Psoas muscle (tissue), 8 donors: ENCODE measurements around the gene TXNRD1. TPM values are rescaled to one million over a fixed set of nuclear protein-coding genes. Genes with fewer than 3 reads are reported as not detected.

Experiments
- ATAC-seq, 4 donors: fragments of 200-7000 bp; cut with Tn5 transposase; one replicate each; pipeline ENCODE4 v1.9.1; 2020; ENCODE audit warnings: moderate library complexity in 3 of 4, mild to moderate bottlenecking in 2 of 4
- DNase-seq, 2 donors: peaks; one replicate each; pipeline ENCODE4 v3.0.0-alpha.2; 2020
- H3K27ac ChIP-seq: fragments of 200-600 bp; one replicate; pipeline ENCODE4 v1.8.0; 2022
- H3K27me3 ChIP-seq, 3 donors: fragments of 200-600 bp in 1 of 3; one replicate each; pipeline versions ENCODE4 v1.6.1 to v1.8.0; 2013 to 2022; ENCODE audit warnings: low read length in 2 of 3, mild to moderate bottlenecking in 2 of 3, moderate library complexity in 1 of 3; ENCODE audit not compliant: insufficient read depth in 3 of 3
- H3K36me3 ChIP-seq, 2 donors: fragments of 200-600 bp in 1 of 2; one replicate each; pipeline versions ENCODE4 v1.6.1 to v1.8.0; 2013 to 2022; ENCODE audit warnings: low read depth in 1 of 2, mild to moderate bottlenecking in 1 of 2, moderate library complexity in 1 of 2; ENCODE audit not compliant: insufficient read depth in 1 of 2
- H3K4me1 ChIP-seq: fragments of 200-600 bp; one replicate; pipeline ENCODE4 v1.8.0; 2022
- H3K4me3 ChIP-seq: fragments of 200-600 bp; one replicate; pipeline ENCODE4 v1.8.0; 2022; ENCODE audit warnings: mild to moderate bottlenecking
- H3K9me3 ChIP-seq: fragments of 200-600 bp; one replicate; pipeline ENCODE4 v1.8.0; 2022
- WGBS, 3 donors: extraction: QIAGEN DNeasy Blood & Tissue Kit; methylation state at CpG; one replicate each; pipeline versions ENCODE4 v1.1.6 to v1.1.7; 2013; 5-methylcytosine and 5-hydroxymethylcytosine counted together
- intact Hi-C, 2 donors: fragments of 100-400 bp; cut with DNase I; formaldehyde crosslinking; loops; one replicate each; pipeline versions ENCODE4 v1.11.0 to v1.14.2; 2022
- polyA plus RNA-seq, 3 donors: library from polyadenylated mRNA; stranded (reverse); fragments of 200-250 nt; gene quantifications; one replicate each; pipeline ENCODE4 v1.2.3, GENCODE V29; 2013
- total RNA-seq, 4 donors: library from RNA; stranded (reverse); fragmentation: NEBNext Ultra II Directional in 2 of 4; extraction: Animal tissue kit (Norgen Biotek cat#: 25700) in 2 of 4; gene quantifications; one replicate each; pipeline versions ENCODE4 v1.2.1 to v1.2.4, GENCODE V29; 2021 to 2023
- TF ChIP-seq, protein P1 (sequence below): fragments of 200-600 bp; IDR thresholded peaks from one replicate; pipeline ENCODE4 v1.8.0; 2022; ENCODE audit warnings: antibody characterized with exemption
- donor health status: healthy with polysubstance abuse.
- donor health status: DM: no; HTN: no; CAD: no; lungs with moderate emphysema.
- donor health status: Bipolar disorder and iron deficiency.
- donor health status: healthy.
- donor health status: DM: yes; HTN: yes; CAD: no.
- donor health status: DM: no; HTN: no; CAD: no.
- donor health status: DM: no; HTN: no; CAD: no.
- donor health status: DM: yes; HTN: yes; CAD: no.

TXNRD1 gene
- total and polyA plus RNA-seq, 7 donors = 46.0 to 249 (median 110) TPM

DNA sequence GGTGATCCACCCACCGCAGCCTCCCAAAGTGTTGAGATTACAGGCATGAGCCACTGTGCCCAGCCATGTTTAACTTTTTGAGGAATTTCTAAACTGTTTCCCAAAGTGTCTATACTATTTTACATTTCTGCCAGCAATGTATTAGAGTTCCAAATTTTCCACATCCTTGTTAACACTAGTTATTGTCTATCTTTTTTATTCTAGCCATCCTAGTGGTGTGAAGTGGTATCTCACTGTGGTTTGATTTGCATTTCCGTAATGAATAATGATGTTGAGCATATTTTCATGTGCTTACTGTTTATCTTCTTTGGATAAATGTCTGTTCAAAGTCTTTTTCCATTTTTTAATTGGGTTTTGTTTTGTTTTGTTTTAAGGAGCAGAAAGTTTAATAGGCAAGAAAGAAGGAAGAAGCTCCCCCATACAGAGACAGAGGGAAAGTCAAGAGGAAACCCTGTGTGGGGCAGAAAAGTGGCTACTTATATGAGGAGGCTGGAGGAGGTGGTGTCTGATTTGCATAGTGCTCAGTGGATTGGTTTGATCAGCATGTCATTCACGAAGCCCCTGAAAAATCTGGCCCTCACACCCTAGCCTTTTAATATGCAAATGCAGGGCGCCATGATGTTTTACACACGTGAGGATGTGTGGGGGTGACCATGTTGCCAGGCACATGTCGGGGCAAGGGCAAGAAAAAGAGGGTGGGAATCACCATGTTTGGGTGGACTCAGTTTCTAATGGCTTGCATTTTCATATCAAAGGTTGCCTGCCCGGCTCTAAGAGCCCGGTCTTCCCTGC, 14.9 kb downstream of the TXNRD1 start:
- intact Hi-C loops = no loop called here
- DNase-seq (no peak), ATAC-seq (no peak)
- Histone ChIP-seq H3K27ac (no peak overlapping the region), H3K4me1 (no peaks in the 10 kb centered on the region), H3K36me3 (no peaks in the 10 kb centered on the region), H3K27me3 (no peaks in the 10 kb centered on the region), H3K9me3 (peaks cover 26% of the 10 kb centered on the region), H3K4me3 (no peak overlapping the region)
- TF ChIP-seq, protein P1, sequence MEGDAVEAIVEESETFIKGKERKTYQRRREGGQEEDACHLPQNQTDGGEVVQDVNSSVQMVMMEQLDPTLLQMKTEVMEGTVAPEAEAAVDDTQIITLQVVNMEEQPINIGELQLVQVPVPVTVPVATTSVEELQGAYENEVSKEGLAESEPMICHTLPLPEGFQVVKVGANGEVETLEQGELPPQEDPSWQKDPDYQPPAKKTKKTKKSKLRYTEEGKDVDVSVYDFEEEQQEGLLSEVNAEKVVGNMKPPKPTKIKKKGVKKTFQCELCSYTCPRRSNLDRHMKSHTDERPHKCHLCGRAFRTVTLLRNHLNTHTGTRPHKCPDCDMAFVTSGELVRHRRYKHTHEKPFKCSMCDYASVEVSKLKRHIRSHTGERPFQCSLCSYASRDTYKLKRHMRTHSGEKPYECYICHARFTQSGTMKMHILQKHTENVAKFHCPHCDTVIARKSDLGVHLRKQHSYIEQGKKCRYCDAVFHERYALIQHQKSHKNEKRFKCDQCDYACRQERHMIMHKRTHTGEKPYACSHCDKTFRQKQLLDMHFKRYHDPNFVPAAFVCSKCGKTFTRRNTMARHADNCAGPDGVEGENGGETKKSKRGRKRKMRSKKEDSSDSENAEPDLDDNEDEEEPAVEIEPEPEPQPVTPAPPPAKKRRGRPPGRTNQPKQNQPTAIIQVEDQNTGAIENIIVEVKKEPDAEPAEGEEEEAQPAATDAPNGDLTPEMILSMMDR = no peak
- WGBS, 3 donors = 67 to 73% (median 70%) methylated on average over 8 of the region's 8 CpGs

DNA sequence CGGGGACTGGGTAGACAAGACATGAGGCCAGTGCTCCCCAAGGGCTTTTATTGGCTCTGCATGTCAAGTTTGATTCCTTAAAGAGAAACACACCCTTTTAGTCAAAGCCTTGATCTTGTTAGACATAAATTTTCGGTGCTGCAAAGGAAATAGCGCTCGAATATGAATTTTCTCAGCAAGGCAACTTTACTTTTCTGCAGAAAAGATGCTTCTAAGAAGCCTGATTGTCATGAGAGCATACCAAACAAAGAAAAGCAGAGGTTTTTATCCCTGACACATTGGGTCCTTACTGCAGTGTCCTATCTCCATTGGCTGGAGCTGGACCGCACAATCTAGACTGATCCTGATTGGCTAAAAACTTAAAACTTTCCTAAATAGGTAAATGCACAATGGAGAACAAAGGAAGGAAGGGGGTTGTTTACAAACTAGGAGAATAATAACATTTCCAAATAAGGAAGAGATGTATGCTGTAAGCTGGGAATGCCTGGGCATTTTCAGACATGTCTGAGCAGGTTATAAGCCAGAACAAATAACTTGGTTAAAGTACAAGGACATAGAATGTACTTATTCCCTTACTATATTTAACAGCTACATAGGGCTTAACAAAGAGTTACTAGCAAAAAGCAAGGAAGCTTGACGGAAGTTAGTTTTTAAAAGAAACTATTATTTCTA, 17.2 kb downstream of the TXNRD1 start:
- H3K27ac ChIP-seq = no peak overlapping the region
- no peaks in the 10 kb centered on the region for H3K4me1 ChIP-seq
- WGBS, 3 donors = 92 to 95% (median 92%) methylated on average over 6 of the region's 6 CpGs
- intact Hi-C loops = no loop called here
- ATAC-seq = no peak
- H3K36me3 ChIP-seq = no peaks in the 10 kb centered on the region
- H3K4me3 ChIP-seq = no peak overlapping the region
- no peaks in the 10 kb centered on the region for H3K27me3 ChIP-seq
- DNase-seq = no peak
- TF ChIP-seq, protein P1 = no peak
- peaks cover 28% of the 10 kb centered on the region for H3K9me3 ChIP-seq

DNA sequence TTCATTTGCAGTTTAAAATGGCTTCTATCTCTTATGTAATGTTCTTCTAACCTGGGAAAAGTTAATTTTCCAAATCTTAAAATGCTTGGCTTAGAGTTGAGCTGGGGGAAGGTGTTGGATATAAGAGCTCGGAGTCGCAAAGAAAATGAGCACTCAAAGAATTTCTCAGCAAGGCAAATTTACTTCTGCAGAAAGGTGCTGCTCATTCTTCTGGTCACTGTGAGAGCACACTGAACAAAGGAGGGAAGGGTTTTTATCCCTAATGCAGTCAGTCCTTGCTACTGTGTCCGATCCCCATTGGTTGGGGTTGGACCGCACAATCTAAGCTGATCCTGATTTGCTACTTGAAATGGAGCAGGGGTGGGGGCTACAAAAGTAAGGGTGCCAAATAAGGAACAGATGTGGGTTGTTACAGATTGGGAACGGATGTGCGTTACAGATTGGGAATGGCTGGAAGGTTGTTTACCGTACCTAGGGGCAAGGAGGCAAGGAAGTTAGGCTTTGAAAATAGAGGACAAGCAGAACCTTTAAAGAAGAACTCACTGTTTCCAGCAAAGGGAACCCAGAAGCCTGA, 19.4 kb downstream of the TXNRD1 start:
- H3K36me3 ChIP-seq = no peaks in the 10 kb centered on the region
- no peaks in the 10 kb centered on the region for H3K4me1 ChIP-seq
- WGBS, 3 donors = 89 to 94% (median 91%) methylated on average over 7 of the region's 7 CpGs
- ATAC-seq (no peak), DNase-seq (no peak)
- no peaks in the 10 kb centered on the region for H3K27me3 ChIP-seq
- TF ChIP-seq, protein P1 = no peak
- intact Hi-C loops = no loop called here
- no peak overlapping the region for H3K27ac ChIP-seq
- peaks cover 28% of the 10 kb centered on the region for H3K9me3 ChIP-seq
- H3K4me3 ChIP-seq = no peak overlapping the region

DNA sequence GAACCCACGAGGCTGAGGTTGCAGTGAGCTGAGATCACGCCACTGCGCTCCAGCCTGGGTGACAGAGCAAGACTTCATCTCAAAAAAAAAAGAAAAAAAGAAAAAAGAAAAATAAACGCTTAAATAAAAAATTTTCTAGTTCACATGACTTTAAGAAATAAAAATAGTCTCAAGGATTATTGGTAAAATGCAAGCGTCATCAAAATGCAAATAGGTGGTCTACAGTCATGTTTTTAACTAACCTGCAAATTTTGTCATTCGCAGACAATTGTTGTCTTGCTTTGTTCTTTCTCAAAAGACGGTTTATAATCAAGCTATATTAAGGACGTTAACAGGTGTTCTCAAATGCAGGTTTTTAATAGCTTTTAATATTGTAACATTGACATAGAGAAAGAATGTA, 22.4 kb downstream of the TXNRD1 start:
- H3K36me3 ChIP-seq = no peaks in the 10 kb centered on the region
- WGBS, 3 donors = 89 to 92% (median 89%) methylated on average over 8 of the region's 8 CpGs
- TF ChIP-seq, protein P1 = no peak
- peaks cover 3% of the 10 kb centered on the region for H3K4me1 ChIP-seq
- DNase-seq (no peak), ATAC-seq (no peak)
- no peak overlapping the region for H3K4me3 ChIP-seq
- no peaks in the 10 kb centered on the region for H3K27me3 ChIP-seq
- H3K9me3 ChIP-seq = peaks cover 19% of the 10 kb centered on the region
- no peak overlapping the region for H3K27ac ChIP-seq
- intact Hi-C loops = no loop called here
